Measurements from ENCODE around the gene LMTK2.

Gene LMTK2

DNA sequence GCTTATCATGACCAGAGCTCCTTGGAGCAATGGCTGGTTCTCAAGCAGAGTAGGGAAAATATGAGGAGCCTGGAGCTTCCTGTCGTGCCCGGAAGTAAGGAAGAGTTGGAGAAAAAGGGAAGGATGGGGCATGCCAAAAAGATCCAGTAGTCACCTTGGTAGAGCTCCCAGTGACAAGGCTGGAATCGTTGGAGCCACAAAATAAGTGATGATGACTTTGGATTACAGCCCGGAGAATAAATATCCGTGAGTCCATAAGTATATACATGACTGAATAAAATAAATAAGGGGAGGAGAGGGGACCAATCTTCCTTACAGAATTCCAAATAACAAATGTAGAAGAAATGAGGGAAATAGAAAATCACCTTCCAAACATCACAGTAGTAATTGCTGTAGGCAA is 29.3 kb downstream of the LMTK2 start:
- Histone ChIP-seq H3K4me1 (ENCODE audit: control insufficient read depth, insufficient read depth, low read length) (no peaks in the 10 kb centered on the region; the same call in 1 of the 2 replicates), H3K27me3 (ENCODE audit: control insufficient read depth, insufficient read depth, low read length) (no peaks in the 10 kb centered on the region), H3K36me3 (ENCODE audit: control insufficient read depth, insufficient read depth, low read length) (0 out of 2 replicates have a peak, but pooled peaks cover 2% of the 10 kb centered on the region), H3K4me3 (ENCODE audit: low read length) (no peak overlapping the region), H3K9me3 (ENCODE audit: control insufficient read depth, insufficient read depth, low read length) (no peaks in the 10 kb centered on the region), H3K27ac (ENCODE audit: low read length) (no peak overlapping the region)
- no peak for DNase-seq (ENCODE audit: low read depth, low spot score)
- no CpG with 5 or more reads among the region's 5 CpGs for WGBS (ENCODE audit: insufficient coverage, insufficient read length)

DNA sequence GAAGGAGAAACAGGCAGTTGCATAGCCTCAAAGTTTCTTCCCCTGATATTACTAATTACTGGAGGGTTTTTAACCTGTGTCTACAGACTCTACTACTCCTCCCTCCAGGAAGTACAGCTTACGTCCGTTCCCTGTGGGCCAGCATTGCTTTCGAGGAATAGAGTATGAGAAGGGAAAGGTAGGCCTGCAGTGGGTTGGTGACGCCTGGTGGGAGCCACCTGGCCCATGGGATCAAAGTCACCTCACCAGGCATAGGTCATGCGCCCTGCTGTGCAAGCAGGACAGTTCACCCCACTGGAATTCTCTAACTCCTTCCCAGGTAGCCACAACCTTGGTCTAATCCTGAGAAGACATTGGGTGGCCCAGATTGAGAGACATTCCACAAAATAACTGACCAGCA is 29.8 kb downstream of the LMTK2 start:
- H3K36me3 ChIP-seq (ENCODE audit: control insufficient read depth, insufficient read depth, low read length) = peaks cover 3% of the 10 kb centered on the region; the same call in 1 of the 2 replicates
- H3K4me3 ChIP-seq (ENCODE audit: low read length) = no peak overlapping the region
- no peaks in the 10 kb centered on the region for H3K9me3 ChIP-seq (ENCODE audit: control insufficient read depth, insufficient read depth, low read length)
- WGBS (ENCODE audit: insufficient coverage, insufficient read length) = no CpG with 5 or more reads among the region's 5 CpGs
- no peak for DNase-seq (ENCODE audit: low read depth, low spot score)
- H3K27ac ChIP-seq (ENCODE audit: low read length) = no peak overlapping the region
- no peaks in the 10 kb centered on the region for H3K27me3 ChIP-seq (ENCODE audit: control insufficient read depth, insufficient read depth, low read length)
- no peaks in the 10 kb centered on the region; the same call in 1 of the 2 replicates for H3K4me1 ChIP-seq (ENCODE audit: control insufficient read depth, insufficient read depth, low read length)

- Histone ChIP-seq H3K4me1 (ENCODE audit: control insufficient read depth, insufficient read depth, low read length) (no peaks in the 10 kb centered on the region; the same call in 1 of the 2 replicates), H3K36me3 (ENCODE audit: control insufficient read depth, insufficient read depth, low read length) (peaks cover 6% of the 10 kb centered on the region; the same call in 1 of the 2 replicates)
- WGBS (ENCODE audit: insufficient coverage, insufficient read length) = no CpG with 5 or more reads among the region's 4 CpGs
Measured at GRCh38 chr7:98137134-98137825, 30.6 kb downstream of the LMTK2 start.

DNA sequence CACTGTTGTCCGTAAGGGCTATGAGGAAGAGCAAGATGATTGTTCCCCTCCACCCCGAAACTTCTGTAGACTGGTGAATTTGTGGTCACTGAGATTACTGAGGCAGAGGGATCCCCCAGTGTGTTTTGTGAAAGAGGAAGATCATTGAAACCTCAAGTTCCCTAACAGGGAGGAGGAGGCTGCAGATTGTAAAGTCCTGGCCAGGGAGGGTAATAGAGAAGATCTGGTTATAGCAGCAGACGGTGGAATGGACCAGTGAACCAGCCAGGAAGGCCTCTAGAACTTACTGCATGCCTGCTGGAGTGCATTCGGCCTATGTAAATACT is 31.1 kb downstream of the LMTK2 start:
- Histone ChIP-seq H3K4me3 (ENCODE audit: low read length) (no peak overlapping the region), H3K36me3 (ENCODE audit: control insufficient read depth, insufficient read depth, low read length) (peaks cover 6% of the 10 kb centered on the region; the same call in 1 of the 2 replicates), H3K9me3 (ENCODE audit: control insufficient read depth, insufficient read depth, low read length) (no peaks in the 10 kb centered on the region), H3K4me1 (ENCODE audit: control insufficient read depth, insufficient read depth, low read length) (no peaks in the 10 kb centered on the region; the same call in 1 of the 2 replicates), H3K27me3 (ENCODE audit: control insufficient read depth, insufficient read depth, low read length) (no peaks in the 10 kb centered on the region), H3K27ac (ENCODE audit: low read length) (no peak overlapping the region)
- DNase-seq (ENCODE audit: low read depth, low spot score) = no peak
- no CpG with 5 or more reads among the region's 4 CpGs for WGBS (ENCODE audit: insufficient coverage, insufficient read length)

More at GRCh38 chr7:98137134-98137825, 30.6 kb downstream of the LMTK2 start:
- no peak overlapping the region for H3K27ac ChIP-seq (ENCODE audit: low read length)
- no peak overlapping the region for H3K4me3 ChIP-seq (ENCODE audit: low read length)
- DNase-seq (ENCODE audit: low read depth, low spot score) = no peak
- H3K9me3 ChIP-seq (ENCODE audit: control insufficient read depth, insufficient read depth, low read length) = no peaks in the 10 kb centered on the region
- H3K27me3 ChIP-seq (ENCODE audit: control insufficient read depth, insufficient read depth, low read length) = no peaks in the 10 kb centered on the region

- Histone ChIP-seq H3K36me3 (ENCODE audit: control insufficient read depth, insufficient read depth, low read length) (peaks cover 6% of the 10 kb centered on the region; the same call in 1 of the 2 replicates), H3K9me3 (ENCODE audit: control insufficient read depth, insufficient read depth, low read length) (no peaks in the 10 kb centered on the region), H3K4me3 (ENCODE audit: low read length) (no peak overlapping the region), H3K4me1 (ENCODE audit: control insufficient read depth, insufficient read depth, low read length) (no peaks in the 10 kb centered on the region), H3K27me3 (ENCODE audit: control insufficient read depth, insufficient read depth, low read length) (no peaks in the 10 kb centered on the region), H3K27ac (ENCODE audit: low read length) (no peak overlapping the region)
- no CpG with 5 or more reads among the region's 6 CpGs for WGBS (ENCODE audit: insufficient coverage, insufficient read length)
- DNase-seq (ENCODE audit: low read depth, low spot score) = no peak
Measured at GRCh38 chr7:98138672-98139071, 32.0 kb downstream of the LMTK2 start.

GRCh38 chr7:98142658-98143057 is 36.0 kb downstream of the LMTK2 start:
- Histone ChIP-seq H3K4me3 (ENCODE audit: low read length) (no peak overlapping the region), H3K4me1 (ENCODE audit: control insufficient read depth, insufficient read depth, low read length) (no peaks in the 10 kb centered on the region), H3K9me3 (ENCODE audit: control insufficient read depth, insufficient read depth, low read length) (no peaks in the 10 kb centered on the region), H3K36me3 (ENCODE audit: control insufficient read depth, insufficient read depth, low read length) (peaks cover 4% of the 10 kb centered on the region; the same call in 1 of the 2 replicates), H3K27ac (ENCODE audit: low read length) (no peak overlapping the region), H3K27me3 (ENCODE audit: control insufficient read depth, insufficient read depth, low read length) (no peaks in the 10 kb centered on the region)
- DNase-seq (ENCODE audit: low read depth, low spot score) = no peak
- no CpG with 5 or more reads among the region's 2 CpGs for WGBS (ENCODE audit: insufficient coverage, insufficient read length)

DNA sequence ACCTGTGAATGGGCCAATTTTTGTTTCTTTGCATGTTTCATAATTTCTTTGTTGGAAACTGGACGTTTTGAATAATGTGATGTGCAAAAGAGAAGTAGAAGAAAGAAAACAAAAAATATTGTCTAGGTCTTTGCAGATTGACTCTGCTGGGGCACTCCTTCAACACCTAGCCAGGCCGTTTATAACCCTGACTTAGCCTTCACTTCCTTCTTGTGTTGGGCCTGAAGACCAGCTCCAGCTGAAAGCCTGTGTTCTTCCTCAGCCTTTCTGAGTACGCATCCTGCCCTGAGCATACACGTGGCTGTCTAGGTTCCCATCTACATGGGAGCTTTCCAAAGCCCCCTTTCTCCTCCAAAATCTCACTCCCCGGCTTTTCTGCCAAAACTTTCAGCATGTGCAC is 41.9 kb downstream of the LMTK2 start:
- Histone ChIP-seq H3K4me3 (ENCODE audit: low read length) (no peak overlapping the region), H3K36me3 (ENCODE audit: control insufficient read depth, insufficient read depth, low read length) (peaks cover 4% of the 10 kb centered on the region; the same call in 1 of the 2 replicates), H3K9me3 (ENCODE audit: control insufficient read depth, insufficient read depth, low read length) (no peaks in the 10 kb centered on the region), H3K27me3 (ENCODE audit: control insufficient read depth, insufficient read depth, low read length) (no peaks in the 10 kb centered on the region), H3K27ac (ENCODE audit: low read length) (no peak overlapping the region), H3K4me1 (ENCODE audit: control insufficient read depth, insufficient read depth, low read length) (no peaks in the 10 kb centered on the region)
- DNase-seq (ENCODE audit: low read depth, low spot score) = no peak
- WGBS (ENCODE audit: insufficient coverage, insufficient read length) = no CpG with 5 or more reads among the region's 5 CpGs

GRCh38 chr7:98149116-98149692 is 42.5 kb downstream of the LMTK2 start:
- Histone ChIP-seq H3K4me3 (ENCODE audit: low read length) (no peak overlapping the region), H3K9me3 (ENCODE audit: control insufficient read depth, insufficient read depth, low read length) (no peaks in the 10 kb centered on the region), H3K4me1 (ENCODE audit: control insufficient read depth, insufficient read depth, low read length) (no peaks in the 10 kb centered on the region), H3K27ac (ENCODE audit: low read length) (no peak overlapping the region), H3K27me3 (ENCODE audit: control insufficient read depth, insufficient read depth, low read length) (no peaks in the 10 kb centered on the region), H3K36me3 (ENCODE audit: control insufficient read depth, insufficient read depth, low read length) (peaks cover 4% of the 10 kb centered on the region; the same call in 1 of the 2 replicates)
- no CpG with 5 or more reads among the region's 6 CpGs for WGBS (ENCODE audit: insufficient coverage, insufficient read length)
- no peak for DNase-seq (ENCODE audit: low read depth, low spot score)

GRCh38 chr7:98151884-98152283 is 45.2 kb downstream of the LMTK2 start:
- Histone ChIP-seq H3K4me1 (ENCODE audit: control insufficient read depth, insufficient read depth, low read length) (no peaks in the 10 kb centered on the region), H3K9me3 (ENCODE audit: control insufficient read depth, insufficient read depth, low read length) (no peaks in the 10 kb centered on the region), H3K27ac (ENCODE audit: low read length) (no peak overlapping the region), H3K36me3 (ENCODE audit: control insufficient read depth, insufficient read depth, low read length) (peaks cover 6% of the 10 kb centered on the region; the same call in 1 of the 2 replicates), H3K27me3 (ENCODE audit: control insufficient read depth, insufficient read depth, low read length) (no peaks in the 10 kb centered on the region), H3K4me3 (ENCODE audit: low read length) (no peak overlapping the region)
- DNase-seq (ENCODE audit: low read depth, low spot score) = no peak
- WGBS (ENCODE audit: insufficient coverage, insufficient read length) = no CpG with 5 or more reads among the region's 5 CpGs

DNA sequence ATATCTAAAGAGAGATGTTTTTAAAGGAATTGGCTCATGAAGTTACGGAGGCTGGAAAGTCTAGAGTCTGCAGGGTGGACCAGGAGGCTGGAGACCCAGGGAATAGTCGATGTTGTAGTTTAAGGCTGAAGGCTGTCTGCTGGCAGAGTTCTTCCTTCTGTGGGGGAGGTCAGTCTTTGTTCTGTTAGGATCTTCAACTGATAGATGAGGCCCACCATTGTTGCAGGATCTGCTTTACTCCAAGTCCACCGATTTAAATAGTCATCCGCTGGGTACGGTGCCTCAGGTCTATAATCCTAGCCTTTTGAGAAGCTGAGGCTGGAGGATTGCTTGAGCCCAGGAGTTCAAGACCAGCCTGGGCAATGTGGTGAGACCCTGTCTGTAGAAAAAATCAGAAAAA is 50.0 kb downstream of the LMTK2 start:
- no CpG with 5 or more reads among the region's 5 CpGs for WGBS (ENCODE audit: insufficient coverage, insufficient read length)
- Histone ChIP-seq H3K4me1 (ENCODE audit: control insufficient read depth, insufficient read depth, low read length) (no peaks in the 10 kb centered on the region), H3K27ac (ENCODE audit: low read length) (no peak overlapping the region), H3K36me3 (ENCODE audit: control insufficient read depth, insufficient read depth, low read length) (peaks cover 4% of the 10 kb centered on the region; the same call in 1 of the 2 replicates), H3K4me3 (ENCODE audit: low read length) (no peak overlapping the region), H3K9me3 (ENCODE audit: control insufficient read depth, insufficient read depth, low read length) (no peaks in the 10 kb centered on the region), H3K27me3 (ENCODE audit: control insufficient read depth, insufficient read depth, low read length) (no peaks in the 10 kb centered on the region; the same call in 1 of the 2 replicates)
- DNase-seq (ENCODE audit: low read depth, low spot score) = no peak
